HG03342 (cell line): ENCODE data around the gene ACKR4.
A peak's percentile ranks its signal among the peaks of the same experiment; 100 is the strongest.
"Not testable (repeated sequence)": the region's sequence is repeated elsewhere in the genome, so short reads cannot be mapped to it uniquely, and the experiment has no call there.

Experiments used
- ATAC-seq: cut with Tn5 transposase; IDR thresholded peaks from one replicate; pipeline ENCODE4 v1.9.1; 2021; ENCODE audit warnings: mild to moderate bottlenecking, moderate library complexity; ENCODE audit not compliant: unreplicated experiment

The ACKR4 gene

DNA sequence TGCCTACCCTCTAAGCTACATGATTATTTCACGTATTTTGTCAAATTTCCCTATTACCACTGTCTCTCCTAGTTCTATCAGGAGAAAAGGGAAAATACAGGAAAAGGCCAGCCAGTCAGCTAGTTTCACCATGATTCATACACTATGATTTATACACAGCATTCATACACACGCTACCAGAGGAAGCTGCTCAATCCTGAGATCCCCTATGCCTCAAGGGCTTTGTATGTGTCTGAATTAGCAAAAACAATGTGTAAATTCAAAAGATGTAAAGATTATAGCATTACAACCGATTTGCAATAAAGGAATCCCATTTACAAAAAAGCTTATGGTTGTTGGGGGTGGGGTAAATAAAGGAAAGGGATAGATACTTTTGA is 3.1 kb upstream of the ACKR4 start:
- no peak for ATAC-seq

DNA sequence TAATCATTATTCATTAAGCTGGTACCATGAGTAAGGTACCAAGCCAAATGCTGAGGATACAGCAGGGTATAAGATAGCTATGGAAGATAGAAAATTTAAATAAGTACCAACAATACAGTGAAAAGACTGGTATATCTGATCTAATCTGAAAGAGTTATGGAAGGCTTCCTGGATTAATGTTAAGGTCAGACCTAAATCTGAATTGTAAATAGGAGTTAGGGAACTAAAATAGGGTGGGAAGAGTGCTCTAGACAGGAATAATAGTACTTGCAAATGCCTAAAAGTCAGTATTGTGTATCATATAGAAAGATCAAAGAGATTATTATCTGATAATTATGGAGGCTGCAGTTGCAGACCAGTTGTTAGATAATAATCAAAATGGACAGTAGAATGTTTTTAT is 2.6 kb upstream of the ACKR4 start:
- ATAC-seq, result no peak

DNA sequence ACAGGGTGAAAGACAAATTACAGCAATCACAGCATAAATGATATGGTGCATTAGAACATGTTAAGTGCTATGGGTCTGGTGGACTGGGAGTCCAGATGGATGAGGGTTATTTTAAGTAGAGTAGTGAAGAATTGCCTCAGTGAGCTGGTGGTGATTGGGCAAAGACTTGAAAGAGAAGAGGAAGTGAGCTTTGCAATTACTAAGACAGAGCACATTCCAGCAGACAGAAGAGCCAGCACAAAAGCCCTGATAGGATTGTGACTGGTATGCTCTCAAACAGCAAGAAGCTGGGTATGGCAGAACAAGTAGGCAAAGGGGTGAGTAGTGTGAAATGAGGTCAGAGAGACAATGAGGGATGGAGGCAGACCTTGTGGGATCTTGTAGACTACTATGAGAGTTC is 2.1 kb upstream of the ACKR4 start:
- ATAC-seq, result no peak

DNA sequence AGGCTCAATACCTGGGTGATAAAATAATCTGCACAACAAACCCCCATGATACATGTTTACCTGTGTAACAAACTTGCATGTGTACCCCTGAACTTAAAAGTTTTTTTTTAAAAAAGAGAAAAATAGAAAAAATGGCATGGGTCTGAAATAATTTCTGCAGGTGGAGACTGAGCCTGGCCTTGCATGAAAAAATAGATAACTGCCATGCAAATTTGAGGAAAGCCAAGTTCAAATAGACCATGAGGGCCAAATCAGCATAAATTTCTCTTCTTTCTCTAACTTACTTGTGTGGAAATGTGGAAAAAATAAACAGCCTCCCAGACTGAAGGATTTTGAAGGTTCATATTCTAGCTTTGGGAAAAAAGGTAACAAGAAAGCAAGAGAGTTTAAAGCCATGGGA is 744 bp upstream of the ACKR4 start:
- ATAC-seq, result no peak

DNA sequence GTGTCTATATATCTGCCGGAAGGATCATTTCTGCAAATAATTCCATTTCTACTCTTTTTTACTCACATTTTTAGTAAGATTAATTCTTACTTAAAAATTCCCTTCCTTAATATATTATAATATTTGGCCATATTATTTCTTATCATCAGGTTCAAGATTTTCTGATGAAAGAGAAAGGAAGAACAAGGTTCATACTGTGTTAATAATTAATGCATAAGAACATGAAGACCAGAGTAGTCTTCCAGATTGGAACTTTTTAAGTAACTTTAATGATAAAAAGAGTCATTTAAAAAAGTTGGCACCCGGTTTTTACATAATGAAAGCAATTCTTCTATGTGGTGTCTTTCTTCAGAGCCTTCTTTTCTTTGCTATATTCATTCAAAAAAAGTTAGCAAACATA is 590 bp downstream of the ACKR4 start:
- ATAC-seq, result no peak

- no peak for ATAC-seq
Observed at GRCh38 chr3:132598181-132598580, 1.1 kb downstream of the ACKR4 start.

GRCh38 chr3:132600614-132601013 is 3.5 kb downstream of the ACKR4 start:
- ATAC-seq, result not testable (repeated sequence)

GRCh38 chr3:132605374-132605792 is 8.3 kb downstream of the ACKR4 start:
- no peak for ATAC-seq

GRCh38 chr3:132606085-132606484 is 9.0 kb downstream of the ACKR4 start:
- no peak for ATAC-seq

DNA sequence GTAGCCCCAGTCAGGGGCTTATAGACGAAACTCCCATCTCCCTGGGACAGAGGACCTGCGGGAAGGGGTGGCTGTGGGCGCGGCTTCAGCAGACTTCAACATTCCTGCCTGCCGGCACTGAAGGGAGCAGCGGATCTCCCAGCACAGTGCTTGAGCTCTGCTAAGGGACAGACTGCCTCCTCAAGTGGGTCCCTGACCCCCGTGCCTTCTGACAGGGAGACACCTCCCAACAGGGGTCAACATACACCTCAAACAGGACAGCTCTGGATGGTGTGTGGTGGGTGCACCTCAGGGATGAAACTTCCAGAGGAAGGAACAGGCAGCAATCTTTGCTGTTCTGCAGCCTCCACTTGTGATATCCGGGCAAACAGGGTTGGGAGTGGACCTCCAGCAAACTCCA is 9.6 kb downstream of the ACKR4 start:
- ATAC-seq, result not testable (repeated sequence)

GRCh38 chr3:132615301-132615700 is 18.2 kb downstream of the ACKR4 start:
- not testable (repeated sequence) for ATAC-seq

DNA sequence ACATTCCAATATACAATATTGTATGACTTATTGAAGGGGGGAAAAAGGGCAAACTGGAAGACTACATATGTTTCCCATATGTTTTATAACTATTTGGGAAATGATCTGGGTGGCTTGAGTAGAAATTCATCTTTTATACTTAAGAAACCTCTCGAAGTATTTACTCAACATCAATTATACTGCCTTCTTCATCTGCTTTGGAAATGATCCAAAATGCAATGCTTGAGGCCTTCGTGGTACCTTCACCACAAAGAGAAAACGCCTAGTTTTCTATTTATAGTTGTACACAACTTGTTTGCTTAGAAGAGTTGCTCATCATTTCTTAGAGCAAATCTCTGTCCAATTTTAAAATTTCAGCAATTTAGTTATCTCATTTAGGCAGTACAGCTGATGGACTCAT is 18.8 kb downstream of the ACKR4 start:
- ATAC-seq, result no peak

GRCh38 chr3:132616780-132617179 is 19.7 kb downstream of the ACKR4 start:
- no peak for ATAC-seq

GRCh38 chr3:132622148-132622547 is 25.1 kb downstream of the ACKR4 start:
- ATAC-seq, result no peak

DNA sequence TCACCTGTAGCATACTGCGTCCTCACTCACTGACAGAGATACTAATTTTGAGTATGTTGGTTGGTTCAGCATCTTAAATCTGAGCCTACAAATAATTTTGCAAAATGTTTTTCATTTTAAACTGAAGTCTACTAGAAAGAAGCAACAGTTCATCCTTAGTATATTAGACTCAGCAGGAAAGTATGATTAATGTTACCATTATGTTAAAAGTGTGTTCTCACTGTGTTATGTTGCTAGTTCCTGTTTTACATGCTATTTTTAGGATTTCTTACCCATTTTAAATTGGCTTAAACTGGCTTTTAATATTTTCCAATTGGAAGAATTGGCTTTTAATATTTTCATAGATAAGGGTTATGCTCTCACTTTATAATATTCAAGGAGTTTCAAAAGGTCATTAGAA is 25.7 kb downstream of the ACKR4 start:
- no peak for ATAC-seq

DNA sequence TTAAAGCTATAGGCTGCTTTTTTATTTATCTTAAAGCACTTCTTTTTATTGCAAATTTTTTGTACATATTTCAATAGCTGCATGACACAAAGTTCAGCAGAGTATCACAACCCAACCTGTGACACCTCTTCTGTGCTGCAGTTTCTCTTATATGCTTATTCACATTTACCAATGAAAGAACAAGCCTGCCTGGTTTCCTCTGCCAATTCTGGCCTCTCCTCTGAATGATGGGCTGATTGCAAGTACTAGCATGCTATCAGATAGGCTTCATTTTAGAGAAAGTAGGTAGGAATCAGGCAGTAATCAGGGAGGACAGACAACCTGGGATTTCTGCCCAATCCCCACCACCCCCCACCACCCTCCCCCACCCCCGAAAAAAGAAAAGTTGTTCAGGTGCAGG is 26.6 kb downstream of the ACKR4 start:
- ATAC-seq, result no peak

- ATAC-seq, result no peak
Observed at GRCh38 chr3:132624790-132625189, 27.7 kb downstream of the ACKR4 start.

- peak; percentile 84 for ATAC-seq
Observed at GRCh38 chr3:132625613-132626012, 28.5 kb downstream of the ACKR4 start.

DNA sequence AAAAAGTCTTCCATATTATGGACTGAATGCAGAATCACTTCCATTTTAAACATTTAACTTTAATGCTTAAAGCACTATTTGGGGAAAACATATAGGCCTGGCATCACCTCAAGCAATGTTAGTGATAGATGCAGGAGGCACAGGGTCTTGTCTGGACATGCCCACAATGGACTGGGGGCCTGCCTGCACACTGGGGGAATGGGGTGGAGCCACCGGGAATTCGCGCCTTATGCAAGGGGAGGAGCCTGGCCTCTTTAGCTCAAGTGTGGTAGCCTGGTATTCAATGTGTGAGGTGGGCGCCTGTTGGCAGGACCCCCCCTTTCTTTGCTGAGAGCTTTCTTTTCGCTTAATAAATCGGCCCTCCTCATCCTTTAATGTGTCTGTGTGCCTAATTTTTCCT is 29.9 kb downstream of the ACKR4 start:
- no peak for ATAC-seq

- ATAC-seq, result no peak
Observed at GRCh38 chr3:132628157-132628556, 31.1 kb downstream of the ACKR4 start.

- no peak for ATAC-seq
Observed at GRCh38 chr3:132629928-132630327, 32.9 kb downstream of the ACKR4 start.

- no peak for ATAC-seq
Observed at GRCh38 chr3:132630612-132631011, 33.5 kb downstream of the ACKR4 start.

GRCh38 chr3:132635052-132635451 is 38.0 kb downstream of the ACKR4 start:
- no peak for ATAC-seq

GRCh38 chr3:132637590-132637989 is 40.5 kb downstream of the ACKR4 start:
- ATAC-seq, result no peak
